ENCODE data around the gene MTA3. TPM values are rescaled to one million over a fixed set of nuclear protein-coding genes. Genes with fewer than 3 reads are reported as not detected.
"Not testable (repeated sequence)": the region's sequence is repeated elsewhere in the genome, so short reads cannot be mapped to it uniquely, and the experiment has no call there.

MTA3 gene
- polyA plus RNA-seq, 4 donors, result 65.6 to 79.2 (median 71.2) TPM

GRCh38 chr2:42722320-42723190, 154.1 kb downstream of the MTA3 start:
- peak in 3 of 4 donors; percentile 10 to 22 (median 19) for DNase-seq (ENCODE audit: low read depth in 4 of 4, low spot score in 3 of 4)

GRCh38 chr2:42723465-42723864, 155.0 kb downstream of the MTA3 start:
- no peak for DNase-seq (ENCODE audit: low read depth in 4 of 4, low spot score in 3 of 4)

- DNase-seq (ENCODE audit: low read depth in 4 of 4, low spot score in 3 of 4), result no peak
Measured at GRCh38 chr2:42724886-42725285, 156.5 kb downstream of the MTA3 start.

GRCh38 chr2:42725657-42726056, 157.2 kb downstream of the MTA3 start:
- DNase-seq (ENCODE audit: low read depth in 4 of 4, low spot score in 3 of 4), result no peak

GRCh38 chr2:42726680-42727079, 158.2 kb downstream of the MTA3 start:
- no peak for DNase-seq (ENCODE audit: low read depth in 4 of 4, low spot score in 3 of 4)

GRCh38 chr2:42731316-42731715, 162.9 kb downstream of the MTA3 start:
- not testable (repeated sequence) for DNase-seq (ENCODE audit: low read depth in 4 of 4, low spot score in 3 of 4)

GRCh38 chr2:42733852-42734251, 165.4 kb downstream of the MTA3 start:
- DNase-seq (ENCODE audit: low read depth in 4 of 4, low spot score in 3 of 4), result no peak

- no peak for DNase-seq (ENCODE audit: low read depth in 4 of 4, low spot score in 3 of 4)
Measured at GRCh38 chr2:42736598-42737322, 168.3 kb downstream of the MTA3 start.

GRCh38 chr2:42741140-42741539, 172.7 kb downstream of the MTA3 start:
- DNase-seq (ENCODE audit: low read depth in 4 of 4, low spot score in 3 of 4), result no peak

GRCh38 chr2:42742740-42743658, 174.6 kb downstream of the MTA3 start:
- DNase-seq (ENCODE audit: low read depth in 4 of 4, low spot score in 3 of 4), result no peak

- DNase-seq (ENCODE audit: low read depth in 4 of 4, low spot score in 3 of 4), result no peak
Measured at GRCh38 chr2:42743659-42743990, 175.2 kb downstream of the MTA3 start.

GRCh38 chr2:42744545-42745082, 176.2 kb downstream of the MTA3 start:
- no peak for DNase-seq (ENCODE audit: low read depth in 4 of 4, low spot score in 3 of 4)

GRCh38 chr2:42747422-42747821, 179.0 kb downstream of the MTA3 start:
- no peak for DNase-seq (ENCODE audit: low read depth in 4 of 4, low spot score in 3 of 4)

GRCh38 chr2:42748840-42749239, 180.4 kb downstream of the MTA3 start:
- DNase-seq (ENCODE audit: low read depth in 4 of 4, low spot score in 3 of 4), result no peak

- no peak for DNase-seq (ENCODE audit: low read depth in 4 of 4, low spot score in 3 of 4)
Measured at GRCh38 chr2:42752314-42752713, 183.9 kb downstream of the MTA3 start.

GRCh38 chr2:42752816-42753813, 184.7 kb downstream of the MTA3 start:
- DNase-seq (ENCODE audit: low read depth in 4 of 4, low spot score in 3 of 4), result no peak

- DNase-seq (ENCODE audit: low read depth in 4 of 4, low spot score in 3 of 4), result no peak
Measured at GRCh38 chr2:42754021-42754775, 185.8 kb downstream of the MTA3 start.

GRCh38 chr2:42754776-42755140, 186.3 kb downstream of the MTA3 start:
- no peak for DNase-seq (ENCODE audit: low read depth in 4 of 4, low spot score in 3 of 4)

Measured in left renal pelvis (tissue), 4 donors.